Cardiac fibroblast (primary cell): ENCODE measurements around the gene SCN2B.

Source experiments
- DNase-seq, 2 donors: peaks; one replicate each; pipeline versions ENCODE4 v3.0.0 to v3.0.0-alpha.2; 2010; ENCODE audit warnings: low read depth in 2 of 2
- H3K4me3 ChIP-seq, 2 donors: replicated peaks in 1 of 2; 1 replicate in 1 of 2; 2 replicates in 1 of 2; pipeline ENCODE4 v1.5.1; 2011; ENCODE audit warnings: low read depth in 2 of 2, low read length in 2 of 2, mild to moderate bottlenecking in 2 of 2, moderate library complexity in 1 of 2
- TF ChIP-seq, protein P1 (sequence below): IDR thresholded peaks from one replicate; pipeline ENCODE4 v1.5.1; 2011; ENCODE audit warnings: low read depth, mild to moderate bottlenecking, low read length, inconsistent platforms

The SCN2B gene

DNA sequence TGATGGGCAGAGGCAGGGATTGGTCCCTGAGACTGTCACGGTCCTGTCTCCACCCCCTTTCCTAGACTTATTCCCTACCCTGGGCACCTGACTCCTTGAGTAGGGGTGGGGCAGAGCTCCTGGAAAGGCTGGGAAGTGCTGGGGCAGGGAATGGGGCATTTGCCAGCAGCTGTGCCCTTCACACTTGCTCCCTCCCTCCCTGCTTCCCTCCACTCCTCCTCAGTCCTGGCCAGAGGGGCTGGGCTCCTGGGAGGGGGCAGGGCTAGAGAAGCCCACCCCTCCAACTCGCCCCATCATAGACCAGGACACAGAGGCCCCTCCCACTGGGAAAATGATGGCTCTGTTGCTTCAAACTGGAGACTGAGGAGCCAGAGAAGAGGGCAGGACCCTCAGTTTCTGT lies 11.6 kb downstream of the SCN2B start:
- H3K4me3 ChIP-seq = no peak overlapping the region
- DNase-seq = no peak
- TF ChIP-seq, protein P1, sequence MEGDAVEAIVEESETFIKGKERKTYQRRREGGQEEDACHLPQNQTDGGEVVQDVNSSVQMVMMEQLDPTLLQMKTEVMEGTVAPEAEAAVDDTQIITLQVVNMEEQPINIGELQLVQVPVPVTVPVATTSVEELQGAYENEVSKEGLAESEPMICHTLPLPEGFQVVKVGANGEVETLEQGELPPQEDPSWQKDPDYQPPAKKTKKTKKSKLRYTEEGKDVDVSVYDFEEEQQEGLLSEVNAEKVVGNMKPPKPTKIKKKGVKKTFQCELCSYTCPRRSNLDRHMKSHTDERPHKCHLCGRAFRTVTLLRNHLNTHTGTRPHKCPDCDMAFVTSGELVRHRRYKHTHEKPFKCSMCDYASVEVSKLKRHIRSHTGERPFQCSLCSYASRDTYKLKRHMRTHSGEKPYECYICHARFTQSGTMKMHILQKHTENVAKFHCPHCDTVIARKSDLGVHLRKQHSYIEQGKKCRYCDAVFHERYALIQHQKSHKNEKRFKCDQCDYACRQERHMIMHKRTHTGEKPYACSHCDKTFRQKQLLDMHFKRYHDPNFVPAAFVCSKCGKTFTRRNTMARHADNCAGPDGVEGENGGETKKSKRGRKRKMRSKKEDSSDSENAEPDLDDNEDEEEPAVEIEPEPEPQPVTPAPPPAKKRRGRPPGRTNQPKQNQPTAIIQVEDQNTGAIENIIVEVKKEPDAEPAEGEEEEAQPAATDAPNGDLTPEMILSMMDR = no peak

DNA sequence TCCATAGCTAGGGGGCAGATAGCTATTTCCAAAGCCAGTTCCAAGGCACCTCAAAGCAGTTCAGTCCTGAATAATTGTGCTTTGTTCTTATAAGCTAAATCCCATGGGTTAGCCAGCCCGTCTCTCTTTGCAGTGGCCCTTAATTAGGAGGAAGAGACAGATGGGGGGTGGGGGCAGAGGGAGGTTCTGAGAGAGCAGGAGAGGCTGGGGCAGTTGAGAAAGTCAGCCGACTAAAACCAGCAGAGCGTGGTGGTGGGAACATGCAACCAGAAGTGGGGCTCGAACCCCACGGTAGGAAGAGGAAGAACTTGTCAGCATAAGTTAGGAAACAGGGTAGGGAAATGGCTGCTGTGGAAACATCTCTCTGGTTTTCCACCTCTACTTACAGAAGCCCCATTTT lies 12.9 kb downstream of the SCN2B start:
- TF ChIP-seq, protein P1 = no peak
- H3K4me3 ChIP-seq = no peak overlapping the region
- no peak for DNase-seq

DNA sequence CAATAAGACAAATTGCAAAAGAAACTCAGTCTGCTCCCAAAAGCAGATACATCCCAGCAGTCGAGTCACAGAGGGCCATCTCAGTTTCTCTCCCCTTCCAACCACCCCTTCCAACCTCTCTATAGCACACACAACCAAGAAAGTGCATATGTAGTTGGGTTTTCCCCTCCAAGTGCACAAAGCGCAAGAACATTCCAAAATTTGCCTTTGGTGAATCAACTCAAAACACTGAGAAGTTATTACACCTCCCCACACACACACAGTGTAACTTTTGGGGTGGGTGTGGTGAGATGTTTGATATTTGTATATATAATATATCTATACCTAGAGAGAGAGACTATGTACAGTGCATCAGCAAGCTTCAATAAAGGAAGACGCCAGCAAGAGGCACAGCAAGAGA lies 13.6 kb downstream of the SCN2B start:
- TF ChIP-seq, protein P1 = no peak
- no peak overlapping the region for H3K4me3 ChIP-seq
- no peak for DNase-seq

DNA sequence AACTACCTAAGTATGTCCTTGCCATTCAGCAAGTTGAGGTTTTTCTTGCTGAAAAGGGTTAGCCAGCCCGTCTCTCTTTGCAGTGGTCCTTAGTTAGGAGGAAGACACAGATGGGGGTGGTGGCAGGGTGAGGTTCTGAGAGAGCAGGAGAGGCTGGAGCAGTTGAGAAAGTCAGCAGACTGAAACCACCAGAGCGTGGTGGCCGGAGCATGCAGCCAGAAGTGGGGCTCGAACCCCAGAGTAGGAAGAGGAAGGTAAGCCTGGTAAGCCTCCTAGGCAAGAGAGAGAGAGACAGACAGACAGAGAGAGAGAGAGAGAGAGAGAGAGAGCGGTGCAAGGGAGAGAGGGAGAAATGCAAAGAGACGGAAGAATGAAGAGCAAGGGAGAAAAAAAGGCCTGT lies 14.7 kb downstream of the SCN2B start:
- TF ChIP-seq, protein P1 = no peak
- DNase-seq = no peak
- no peak overlapping the region for H3K4me3 ChIP-seq

DNA sequence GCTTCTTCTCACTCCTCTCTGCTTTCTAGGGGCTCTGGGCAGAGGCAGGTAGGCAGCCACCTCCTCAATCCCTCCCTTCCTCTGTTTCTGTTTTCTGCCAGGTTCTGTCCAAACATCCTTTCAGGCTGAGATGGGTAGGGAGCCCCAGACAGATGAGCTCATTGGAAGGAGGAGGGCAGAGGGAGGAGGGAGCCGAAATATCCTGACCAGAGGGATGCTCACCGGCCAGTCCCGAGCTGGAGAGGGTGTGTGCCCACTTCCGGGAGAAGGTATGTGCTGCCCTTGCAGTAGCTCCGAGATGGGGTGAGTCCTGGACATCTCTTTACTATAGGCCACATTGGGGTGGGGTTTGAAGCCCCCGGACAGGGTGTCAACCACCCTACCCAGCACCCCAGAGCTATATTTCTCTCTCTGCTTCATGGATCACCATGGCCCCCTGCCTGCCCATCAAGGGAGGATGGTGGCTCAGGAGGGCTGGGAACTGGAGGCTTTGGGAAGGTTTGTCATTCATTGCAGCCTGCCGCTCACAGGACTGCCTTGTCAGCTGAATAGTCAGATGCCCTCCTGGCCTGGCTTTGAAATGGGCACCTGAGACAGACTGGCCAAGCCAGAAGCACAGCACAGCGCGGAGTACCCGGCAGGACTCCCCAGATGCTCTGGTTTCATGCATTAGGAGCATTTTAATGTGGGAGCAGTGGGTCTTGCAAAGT lies 19.1 kb downstream of the SCN2B start:
- no peak overlapping the region for H3K4me3 ChIP-seq
- no peak for DNase-seq
- TF ChIP-seq, protein P1 = no peak

DNA sequence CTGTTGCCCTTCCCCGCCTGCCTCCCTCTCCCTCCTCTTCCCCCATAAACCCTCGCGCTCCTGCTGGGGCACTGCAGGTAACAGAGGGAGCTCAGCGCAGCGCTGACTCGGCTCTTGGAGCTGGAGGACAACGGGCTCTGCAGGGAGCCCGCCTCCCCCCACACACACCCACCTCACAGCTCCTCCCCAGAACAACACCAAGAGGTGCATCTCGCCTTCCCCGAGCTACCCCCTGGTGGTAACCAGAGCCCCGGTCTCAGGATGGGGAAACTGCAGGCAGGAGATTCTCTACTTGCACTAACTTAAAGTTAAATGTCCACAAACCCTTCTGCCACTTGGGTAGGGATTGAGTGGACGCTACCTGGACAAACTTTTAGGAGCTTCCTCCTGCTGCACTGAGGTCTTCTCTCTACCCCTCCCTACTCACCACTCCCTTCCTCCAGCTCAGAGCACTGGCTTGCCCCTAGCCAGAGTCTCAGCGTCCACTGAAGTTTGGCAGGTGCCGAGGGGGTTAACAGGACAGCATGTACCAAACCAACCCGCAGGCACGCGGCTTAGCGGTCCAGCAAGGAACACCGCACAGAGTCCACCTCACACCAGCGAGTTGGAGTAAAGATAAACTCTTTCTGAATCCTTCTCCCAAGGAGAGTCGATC lies 19.8 kb downstream of the SCN2B start:
- TF ChIP-seq, protein P1 = no peak
- DNase-seq = no peak
- H3K4me3 ChIP-seq = no peak overlapping the region
